BJ (cell line): ENCODE data around the gene DHX34. TPM values are rescaled to one million over a fixed set of nuclear protein-coding genes. Genes with fewer than 3 reads are reported as not detected.
"Not testable (repeated sequence)": the region's sequence is repeated elsewhere in the genome, so short reads cannot be mapped to it uniquely, and the experiment has no call there.

ENCODE experiments used
- CTCF ChIA-PET: fragments of 350-600 bp; formaldehyde crosslinking; extraction: SDS; loops from one replicate; lab custom pipeline; 2021; ENCODE audit warnings: antibody characterized with exemption, inconsistent platforms; lab: Yijun Ruan, JAX
- POLR2A ChIA-PET: fragments of 300-600 bp; sonication (Branson Sonifier 250); formaldehyde crosslinking; extraction: SDS; loops from one replicate; lab custom pipeline; 2021; ENCODE audit warnings: antibody characterized with exemption; lab: Charles Lee
- DNase-seq: peaks from one replicate; pipeline ENCODE4 v3.0.0-alpha.2; 2011; ENCODE audit warnings: low read depth
- H3K27me3 ChIP-seq: 2 replicates; pipeline ENCODE4 v1.6.0; 2011; ENCODE audit warnings: low read length; ENCODE audit not compliant: control insufficient read depth, insufficient read depth
- H3K36me3 ChIP-seq: 2 replicates; pipeline ENCODE4 v1.5.1; 2011; ENCODE audit warnings: low read length; ENCODE audit not compliant: control insufficient read depth, insufficient read depth
- H3K4me3 ChIP-seq: 2 replicates; pipeline ENCODE4 v1.5.1; 2011; ENCODE audit warnings: low read depth, mild to moderate bottlenecking, control low read depth, low read length
- CTCF ChIP-seq: IDR thresholded peaks from 2 replicates; pipeline ENCODE4 v1.5.1; 2011; ENCODE audit warnings: low read depth, mild to moderate bottlenecking, control low read depth, inconsistent platforms, low read length, moderate library complexity; ENCODE audit not compliant: insufficient read depth
- polyA plus RNA-seq: library from polyadenylated mRNA; depleted of rRNA; stranded (reverse); fragments of >200 nt; gene quantifications from 2 replicates; pipeline ENCODE4 v1.2.3, GENCODE V29; 2011

The DHX34 gene
- polyA plus RNA-seq, 1 experiment: 6.4 TPM

GRCh38 chr19:47381121-47381520 lies 32.0 kb downstream of the DHX34 start:
- no peak for DNase-seq
- H3K36me3 ChIP-seq: peaks cover 39% of the 10 kb centered on the region
- no peak overlapping the region for H3K4me3 ChIP-seq
- no peaks in the 10 kb centered on the region for H3K27me3 ChIP-seq
- POLR2A ChIA-PET: no interaction called here
- CTCF ChIA-PET: interaction anchor here (0.8 to 1.4 kb wide), 2 partner anchors 9 to 10 kb away, joined by 3 to 4 read pairs; no protein-coding TSS in a partner anchor
- TF ChIP-seq CTCF: no peak

GRCh38 chr19:47381653-47382279 lies 32.7 kb downstream of the DHX34 start:
- no peak for DNase-seq
- ChIA-PET POLR2A (no interaction called here), CTCF (interaction anchor here (1.4 kb wide), 1 partner anchor 10 kb away, joined by 4 read pairs; no protein-coding TSS in a partner anchor)
- H3K4me3 ChIP-seq: no peak overlapping the region
- TF ChIP-seq CTCF: no peak
- H3K27me3 ChIP-seq: no peaks in the 10 kb centered on the region
- peaks cover 36% of the 10 kb centered on the region for H3K36me3 ChIP-seq

GRCh38 chr19:47383890-47384289 lies 34.8 kb downstream of the DHX34 start:
- peaks cover 24% of the 10 kb centered on the region for H3K36me3 ChIP-seq
- POLR2A ChIA-PET, DNase-seq, H3K27me3 ChIP-seq, H3K4me3 ChIP-seq: not testable (repeated sequence)
- CTCF ChIA-PET: interaction anchor here (1.4 to 3.0 kb wide), 2 partner anchors 8 to 35 kb away, joined by 10 to 13 read pairs; partner anchors contain the start of gene DHX34

GRCh38 chr19:47384533-47384932 lies 35.4 kb downstream of the DHX34 start:
- H3K36me3 ChIP-seq: peaks cover 21% of the 10 kb centered on the region
- H3K27me3 ChIP-seq, POLR2A ChIA-PET, H3K4me3 ChIP-seq, DNase-seq: not testable (repeated sequence)
- CTCF ChIA-PET: interaction anchor here (1.4 to 3.0 kb wide), 3 partner anchors 11 to 67 kb away, joined by 3 to 10 read pairs (median 4); partner anchors contain the start of gene DHX34

GRCh38 chr19:47386582-47386981 lies 37.5 kb downstream of the DHX34 start:
- CTCF ChIA-PET, H3K4me3 ChIP-seq, H3K36me3 ChIP-seq, POLR2A ChIA-PET, DNase-seq, H3K27me3 ChIP-seq: not testable (repeated sequence)

GRCh38 chr19:47387623-47388022 lies 38.5 kb downstream of the DHX34 start:
- POLR2A ChIA-PET, H3K36me3 ChIP-seq, H3K4me3 ChIP-seq, H3K27me3 ChIP-seq, DNase-seq: not testable (repeated sequence)
- CTCF ChIA-PET: interaction anchor here (0.9 to 1.3 kb wide), 2 partner anchors 40 to 95 kb away, joined by 3 to 4 read pairs; no protein-coding TSS in a partner anchor

GRCh38 chr19:47388721-47389120 lies 39.6 kb downstream of the DHX34 start:
- CTCF ChIA-PET: interaction anchor here (1.1 to 1.4 kb wide), 4 partner anchors 93 to 104 kb away, joined by 4 to 6 read pairs (median 5); no protein-coding TSS in a partner anchor

More at GRCh38 chr19:47388721-47389120, 39.6 kb downstream of the DHX34 start:
- H3K27me3 ChIP-seq, DNase-seq, H3K4me3 ChIP-seq, POLR2A ChIA-PET, H3K36me3 ChIP-seq: not testable (repeated sequence)
